Liver (tissue), 3 donors: Measurements from ENCODE around the gene BANP.

Source experiments
- FOXA1 ChIP-seq: IDR thresholded peaks from 2 replicates; pipeline ENCODE4 v1.6.1; 2016; ENCODE audit warnings: antibody characterized with exemption
- MAX ChIP-seq: IDR thresholded peaks from 2 replicates; pipeline ENCODE4 v1.6.1; 2016; ENCODE audit warnings: antibody characterized with exemption
- REST ChIP-seq: IDR thresholded peaks from 2 replicates; pipeline ENCODE4 v1.6.1; 2016; ENCODE audit warnings: antibody characterized with exemption, mild to moderate bottlenecking
- SP1 ChIP-seq: IDR thresholded peaks from 2 replicates; pipeline ENCODE4 v1.6.1; 2018; ENCODE audit warnings: antibody characterized with exemption, mild to moderate bottlenecking
- TF ChIP-seq, protein P1 (sequence below): fragments of 150-350 bp; IDR thresholded peaks from 2 replicates; pipeline ENCODE4 v1.5.1; 2017; ENCODE audit warnings: improper control_type of control experiment, low read depth, low read length; ENCODE audit not compliant: missing input control
- donor health status: healthy.
- donor health status: healthy.

DNA sequence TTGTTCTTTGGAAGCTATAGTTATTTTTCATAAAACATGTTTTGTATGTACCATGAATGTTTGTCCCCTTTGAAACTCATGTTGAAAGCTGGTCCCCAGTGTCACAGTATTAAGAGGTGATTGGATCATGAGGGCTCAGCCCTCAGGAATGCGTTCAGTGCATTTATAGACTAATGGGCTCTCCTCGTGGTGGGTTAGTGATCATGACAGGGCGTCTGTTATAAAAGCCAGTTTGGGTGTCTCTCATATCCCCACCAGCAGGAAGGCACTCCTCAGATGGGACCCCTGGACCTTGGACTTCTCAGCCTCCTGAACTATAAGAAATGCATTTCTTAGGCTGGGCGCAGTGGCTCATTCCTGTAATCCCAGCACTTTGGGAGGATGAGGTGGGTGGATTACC lies 10.4 kb downstream of the BANP start:
- TF ChIP-seq FOXA1 (no peak), MAX (no peak), REST (no peak), SP1 (no peak)
- TF ChIP-seq, protein P1, sequence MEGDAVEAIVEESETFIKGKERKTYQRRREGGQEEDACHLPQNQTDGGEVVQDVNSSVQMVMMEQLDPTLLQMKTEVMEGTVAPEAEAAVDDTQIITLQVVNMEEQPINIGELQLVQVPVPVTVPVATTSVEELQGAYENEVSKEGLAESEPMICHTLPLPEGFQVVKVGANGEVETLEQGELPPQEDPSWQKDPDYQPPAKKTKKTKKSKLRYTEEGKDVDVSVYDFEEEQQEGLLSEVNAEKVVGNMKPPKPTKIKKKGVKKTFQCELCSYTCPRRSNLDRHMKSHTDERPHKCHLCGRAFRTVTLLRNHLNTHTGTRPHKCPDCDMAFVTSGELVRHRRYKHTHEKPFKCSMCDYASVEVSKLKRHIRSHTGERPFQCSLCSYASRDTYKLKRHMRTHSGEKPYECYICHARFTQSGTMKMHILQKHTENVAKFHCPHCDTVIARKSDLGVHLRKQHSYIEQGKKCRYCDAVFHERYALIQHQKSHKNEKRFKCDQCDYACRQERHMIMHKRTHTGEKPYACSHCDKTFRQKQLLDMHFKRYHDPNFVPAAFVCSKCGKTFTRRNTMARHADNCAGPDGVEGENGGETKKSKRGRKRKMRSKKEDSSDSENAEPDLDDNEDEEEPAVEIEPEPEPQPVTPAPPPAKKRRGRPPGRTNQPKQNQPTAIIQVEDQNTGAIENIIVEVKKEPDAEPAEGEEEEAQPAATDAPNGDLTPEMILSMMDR: no peak
